Nephron progenitor cell (in vitro differentiated cells): ENCODE measurements around the gene TBC1D23.

Source experiments
- DNase-seq: peaks from one replicate; pipeline ENCODE4 v3.0.0; 2021
- H3K27ac Mint-ChIP-seq: 2 replicates; pipeline ENCODE4 v1.8.0; 2021; ENCODE audit warnings: mild to moderate bottlenecking, moderate library complexity, mixed read lengths
- H3K27me3 Mint-ChIP-seq: 2 replicates; pipeline ENCODE4 v1.8.0; 2021; ENCODE audit warnings: mild to moderate bottlenecking, low read depth, mixed read lengths; ENCODE audit not compliant: poor library complexity
- H3K36me3 Mint-ChIP-seq: 2 replicates; pipeline ENCODE4 v1.8.0; 2021; ENCODE audit warnings: low read depth, mixed read lengths
- H3K4me1 Mint-ChIP-seq: 2 replicates; pipeline ENCODE4 v1.8.0; 2021; ENCODE audit warnings: mixed read lengths
- H3K4me3 Mint-ChIP-seq: 2 replicates; pipeline ENCODE4 v1.8.0; 2021; ENCODE audit warnings: mild to moderate bottlenecking, moderate library complexity, mixed read lengths
- H3K9me3 Mint-ChIP-seq: 2 replicates; pipeline ENCODE4 v1.8.0; 2021; ENCODE audit warnings: mild to moderate bottlenecking, moderate library complexity, mixed read lengths
- CTCF ChIP-seq: fragments of 200-600 bp; sonication (generic); IDR thresholded peaks from 2 replicates; pipeline ENCODE4 v1.5.0; 2021; ENCODE audit warnings: antibody characterized with exemption

The TBC1D23 gene

DNA sequence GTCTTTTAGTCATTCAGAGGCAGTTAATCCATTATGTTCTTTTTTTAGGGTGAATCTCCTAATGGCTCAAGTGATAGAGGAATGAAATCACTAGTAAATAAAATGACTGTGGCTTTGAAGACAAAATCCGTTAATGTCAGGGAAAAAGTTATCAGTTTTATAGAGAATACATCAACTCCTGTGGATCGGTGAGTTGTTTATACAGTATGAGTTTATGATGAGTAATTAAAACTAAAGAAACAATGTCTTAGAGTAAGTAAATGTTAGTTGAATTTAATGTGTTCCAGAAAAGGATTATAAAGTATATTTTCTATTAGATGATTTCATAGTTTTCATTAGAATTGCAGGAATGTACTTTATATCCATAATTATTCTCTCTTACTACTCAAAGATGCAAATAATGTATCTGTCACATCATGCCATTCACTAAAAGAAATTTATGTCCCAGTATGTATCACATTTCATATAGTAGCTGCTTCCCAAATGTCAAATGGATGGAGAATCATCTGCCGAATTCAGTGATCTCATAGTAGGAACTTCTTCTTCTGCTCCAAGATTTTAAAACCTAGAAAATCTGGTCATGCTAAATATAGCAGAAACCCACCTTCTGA lies 49.7 kb downstream of the TBC1D23 start:
- no peak for DNase-seq
- no peak overlapping the region for H3K27ac Mint-ChIP-seq
- H3K36me3 Mint-ChIP-seq = peaks cover 8% of the 10 kb centered on the region
- no peaks in the 10 kb centered on the region for H3K27me3 Mint-ChIP-seq
- no peaks in the 10 kb centered on the region for H3K4me1 Mint-ChIP-seq
- no peak overlapping the region for H3K4me3 Mint-ChIP-seq
- TF ChIP-seq CTCF = no peak
- no peaks in the 10 kb centered on the region for H3K9me3 Mint-ChIP-seq

DNA sequence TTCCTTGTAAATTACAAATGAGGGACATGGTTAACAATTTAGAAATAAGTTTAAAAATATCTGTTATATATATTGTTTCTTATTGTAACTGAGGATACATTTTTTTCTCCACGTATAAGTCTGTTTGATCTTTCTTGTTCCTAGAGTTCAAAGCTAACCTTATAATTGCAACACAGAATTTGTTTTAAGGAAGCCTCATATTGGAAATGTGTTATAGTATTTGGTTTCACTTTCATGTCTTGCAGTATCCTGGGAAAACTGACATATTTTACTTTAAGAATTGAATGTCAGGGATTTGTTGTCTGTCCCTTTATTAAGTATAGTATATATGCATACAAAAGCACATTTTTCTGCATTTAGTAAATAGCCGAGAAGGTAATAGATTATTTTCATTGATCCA lies 50.2 kb downstream of the TBC1D23 start:
- Mint-ChIP-seq H3K27ac (no peak overlapping the region), H3K4me3 (no peak overlapping the region), H3K36me3 (peaks cover 8% of the 10 kb centered on the region), H3K9me3 (no peaks in the 10 kb centered on the region), H3K4me1 (no peaks in the 10 kb centered on the region), H3K27me3 (no peaks in the 10 kb centered on the region)
- no peak for DNase-seq
- no peak for TF ChIP-seq CTCF

DNA sequence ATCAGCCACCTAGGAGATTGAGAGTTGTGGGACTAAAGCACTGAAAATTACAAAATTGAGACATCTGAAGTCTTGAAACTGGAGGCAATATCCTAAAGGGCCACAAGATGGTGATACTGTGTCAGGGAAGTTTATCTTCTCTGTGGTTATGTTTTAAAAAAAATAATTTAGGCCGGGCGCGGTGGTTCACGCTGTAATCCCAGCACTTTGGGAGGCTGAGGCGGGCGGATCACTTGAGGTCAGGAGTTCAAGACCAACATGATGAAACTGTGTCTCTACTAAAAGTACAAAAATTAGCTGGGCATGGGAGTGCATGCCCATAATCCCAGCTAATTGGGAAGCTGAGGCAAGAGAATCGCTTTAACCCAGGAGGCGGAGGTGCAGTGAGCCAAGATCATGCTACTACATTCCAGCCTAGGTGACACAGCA lies 55.9 kb downstream of the TBC1D23 start:
- Mint-ChIP-seq H3K27ac (no peak overlapping the region), H3K36me3 (peaks cover 7% of the 10 kb centered on the region), H3K4me3 (no peak overlapping the region), H3K9me3 (no peaks in the 10 kb centered on the region), H3K27me3 (no peaks in the 10 kb centered on the region), H3K4me1 (no peaks in the 10 kb centered on the region)
- peak; percentile 63 for TF ChIP-seq CTCF
- DNase-seq = peak; percentile 13

DNA sequence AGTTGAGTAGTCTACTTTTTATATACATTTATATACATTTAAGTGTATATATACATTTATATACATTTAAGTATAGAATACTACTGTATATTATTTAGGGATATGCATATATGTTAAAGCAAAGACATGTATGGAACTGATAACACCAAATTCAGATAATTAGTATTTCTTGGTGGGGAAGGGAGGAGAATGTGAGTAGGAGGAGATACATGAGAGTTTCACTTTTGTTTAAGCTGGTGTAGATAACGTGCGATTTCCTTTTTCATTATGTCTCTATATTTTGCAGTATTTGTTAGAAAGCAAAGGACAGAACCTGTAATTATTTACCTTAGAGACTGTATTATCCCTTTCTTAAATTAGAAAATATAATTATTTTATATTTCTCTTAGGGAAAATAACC lies 57.1 kb downstream of the TBC1D23 start:
- DNase-seq = no peak
- Mint-ChIP-seq H3K27ac (no peak overlapping the region), H3K36me3 (peaks cover 7% of the 10 kb centered on the region), H3K4me3 (no peak overlapping the region), H3K9me3 (no peaks in the 10 kb centered on the region), H3K27me3 (no peaks in the 10 kb centered on the region), H3K4me1 (no peaks in the 10 kb centered on the region)
- TF ChIP-seq CTCF = no peak

GRCh38 chr3:100319951-100320350 lies 59.2 kb downstream of the TBC1D23 start:
- H3K27me3 Mint-ChIP-seq = no peaks in the 10 kb centered on the region
- DNase-seq = no peak
- no peak overlapping the region for H3K4me3 Mint-ChIP-seq
- no peak overlapping the region for H3K27ac Mint-ChIP-seq
- H3K36me3 Mint-ChIP-seq = peaks cover 7% of the 10 kb centered on the region
- no peaks in the 10 kb centered on the region for H3K4me1 Mint-ChIP-seq
- no peak for TF ChIP-seq CTCF
- no peaks in the 10 kb centered on the region for H3K9me3 Mint-ChIP-seq

- Mint-ChIP-seq H3K4me1 (no peaks in the 10 kb centered on the region), H3K9me3 (peaks cover 14% of the 10 kb centered on the region), H3K4me3 (no peak overlapping the region), H3K27me3 (no peaks in the 10 kb centered on the region), H3K27ac (no peak overlapping the region), H3K36me3 (peaks cover 29% of the 10 kb centered on the region)
- DNase-seq = no peak
- no peak for TF ChIP-seq CTCF
These were observed 63.3 kb downstream of the TBC1D23 start for GRCh38 chr3:100324044-100324443.
